T follicular helper cell (primary cell): Measurements from ENCODE around the gene ATG12.
"Not testable (repeated sequence)": the region's sequence is repeated elsewhere in the genome, so short reads cannot be mapped to it uniquely, and the experiment has no call there.

Source experiments
- DNase-seq: peaks from one replicate; pipeline ENCODE4 v3.0.0-alpha.2; 2020; ENCODE audit warnings: low read depth

Gene ATG12

DNA sequence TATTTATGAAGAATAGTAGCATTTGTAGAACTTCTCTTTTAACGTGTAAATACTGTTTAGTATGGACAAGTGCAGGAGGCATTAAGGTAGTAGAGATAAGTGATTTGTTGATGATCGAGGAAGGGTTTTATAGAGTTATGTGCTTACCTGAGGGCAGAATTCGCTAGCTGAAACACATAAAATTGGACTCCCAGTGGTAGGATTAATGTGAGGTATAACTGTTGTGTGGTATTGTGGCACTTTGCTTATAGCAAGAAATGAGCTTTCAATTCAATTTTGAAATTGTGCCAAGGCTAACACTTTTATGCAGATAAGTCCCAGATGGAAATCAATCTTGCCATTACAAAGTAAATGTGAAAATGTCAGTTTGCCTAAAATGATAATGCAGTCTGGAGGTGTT lies 1.6 kb upstream of the ATG12 start:
- DNase-seq, result no peak

- no peak for DNase-seq
These were observed 947 bp upstream of the ATG12 start for GRCh38 chr5:115842089-115842935.

- DNase-seq, result no peak
These were observed 492 bp downstream of the ATG12 start for GRCh38 chr5:115840873-115841272.

- DNase-seq, result no peak
These were observed 2.4 kb downstream of the ATG12 start for GRCh38 chr5:115838885-115839518.

GRCh38 chr5:115835481-115835880 lies 5.9 kb downstream of the ATG12 start:
- DNase-seq, result no peak

- DNase-seq, result no peak
These were observed 10.1 kb downstream of the ATG12 start for GRCh38 chr5:115831163-115831768.

DNA sequence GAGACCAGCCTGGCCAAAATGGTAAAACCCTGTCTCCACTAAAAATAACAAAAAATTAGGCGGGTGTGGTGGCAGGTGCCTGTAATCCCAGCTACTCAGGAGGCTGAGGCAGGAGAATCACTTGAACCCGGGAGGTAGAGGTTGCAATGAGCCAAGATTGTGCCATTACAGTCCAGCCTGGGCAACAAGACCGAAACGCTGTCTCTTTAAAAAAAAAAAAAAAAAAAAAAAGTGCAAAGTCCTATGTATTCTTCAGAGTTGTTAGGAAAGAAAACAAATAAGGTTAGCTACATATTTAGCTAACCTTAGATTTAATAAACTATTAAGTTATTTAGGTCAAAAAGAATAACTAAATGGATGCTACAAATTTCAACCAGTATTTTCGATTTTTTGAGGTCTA lies 11.5 kb downstream of the ATG12 start:
- no peak for DNase-seq

DNA sequence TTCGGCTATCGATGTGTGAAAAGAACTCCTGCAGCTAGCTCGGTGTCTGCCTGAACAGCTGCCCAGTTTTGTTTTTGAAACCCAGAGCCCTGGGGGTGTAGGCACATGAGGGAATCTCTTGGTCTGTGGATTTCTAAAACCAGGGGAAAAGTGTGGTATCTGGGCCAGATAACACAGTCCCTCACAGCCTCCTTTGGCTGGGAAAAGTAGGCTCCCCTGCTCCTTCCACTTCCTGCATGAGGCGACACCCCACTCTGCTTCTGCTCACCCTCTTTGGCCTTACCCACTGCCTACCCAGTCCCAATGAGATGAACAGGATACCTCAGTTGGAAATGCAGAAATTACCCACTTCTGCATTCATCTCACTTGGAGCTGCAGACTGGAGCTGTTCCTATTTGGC lies 15.4 kb downstream of the ATG12 start:
- no peak for DNase-seq

GRCh38 chr5:115824983-115825382 lies 16.4 kb downstream of the ATG12 start:
- not testable (repeated sequence) for DNase-seq

- DNase-seq, result no peak
These were observed 20.5 kb downstream of the ATG12 start for GRCh38 chr5:115820846-115821245.

DNA sequence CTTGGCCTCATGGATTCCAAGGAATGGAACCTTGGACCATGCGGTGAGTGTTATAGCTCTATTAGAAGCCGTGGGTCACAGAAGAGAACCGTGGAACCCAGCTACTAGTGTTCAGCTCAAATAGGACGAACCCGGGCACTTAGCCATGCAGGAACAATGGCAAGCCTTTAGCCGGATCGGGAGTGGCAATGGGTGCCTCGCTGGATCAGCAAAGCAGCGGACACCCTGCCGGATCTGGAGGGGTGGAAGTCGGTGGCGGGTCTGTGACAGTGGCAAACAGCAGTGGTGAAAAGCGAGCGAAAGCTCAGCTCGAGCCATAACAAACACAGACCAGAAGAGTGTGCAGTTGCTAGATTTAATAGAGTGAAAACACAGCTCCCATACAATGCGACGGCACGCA lies 22.5 kb downstream of the ATG12 start:
- no peak for DNase-seq

- DNase-seq, result no peak
These were observed 24.0 kb downstream of the ATG12 start for GRCh38 chr5:115817386-115817785.

- DNase-seq, result no peak
These were observed 24.9 kb downstream of the ATG12 start, which contains the start of gene CDO1 for GRCh38 chr5:115816226-115817081. TSS of gene CDO1 (minus strand) at chr5:115816659. CDS start at chr5:115816397, 262 bp downstream.

DNA sequence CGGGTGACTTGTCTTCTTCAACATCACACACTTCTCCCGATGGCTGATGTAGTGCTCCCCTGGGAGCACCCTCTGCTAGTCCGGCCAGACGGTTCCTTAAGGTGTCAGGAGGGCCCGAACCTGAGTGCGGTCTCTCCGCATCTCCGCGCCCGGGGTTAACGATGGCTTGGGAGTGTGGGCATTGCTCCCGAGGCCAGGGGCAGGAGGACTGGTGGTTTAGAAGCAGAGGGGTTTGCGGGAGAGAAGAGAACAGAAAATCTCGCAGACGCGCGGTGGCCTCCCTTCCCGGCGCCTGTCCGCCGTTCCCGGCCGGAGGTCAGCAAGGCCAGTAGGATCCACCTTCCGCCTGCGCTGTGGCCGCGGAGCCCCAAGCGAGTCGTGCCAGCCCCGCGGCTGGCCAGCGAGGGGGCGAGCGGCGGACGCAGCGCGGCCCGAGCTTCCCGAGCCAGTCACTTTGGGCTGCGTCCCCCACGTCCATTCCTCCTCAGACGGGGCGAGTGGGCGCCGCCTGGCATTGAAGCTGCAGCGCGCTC lies 25.6 kb downstream of the ATG12 start:
- no peak for DNase-seq

DNA sequence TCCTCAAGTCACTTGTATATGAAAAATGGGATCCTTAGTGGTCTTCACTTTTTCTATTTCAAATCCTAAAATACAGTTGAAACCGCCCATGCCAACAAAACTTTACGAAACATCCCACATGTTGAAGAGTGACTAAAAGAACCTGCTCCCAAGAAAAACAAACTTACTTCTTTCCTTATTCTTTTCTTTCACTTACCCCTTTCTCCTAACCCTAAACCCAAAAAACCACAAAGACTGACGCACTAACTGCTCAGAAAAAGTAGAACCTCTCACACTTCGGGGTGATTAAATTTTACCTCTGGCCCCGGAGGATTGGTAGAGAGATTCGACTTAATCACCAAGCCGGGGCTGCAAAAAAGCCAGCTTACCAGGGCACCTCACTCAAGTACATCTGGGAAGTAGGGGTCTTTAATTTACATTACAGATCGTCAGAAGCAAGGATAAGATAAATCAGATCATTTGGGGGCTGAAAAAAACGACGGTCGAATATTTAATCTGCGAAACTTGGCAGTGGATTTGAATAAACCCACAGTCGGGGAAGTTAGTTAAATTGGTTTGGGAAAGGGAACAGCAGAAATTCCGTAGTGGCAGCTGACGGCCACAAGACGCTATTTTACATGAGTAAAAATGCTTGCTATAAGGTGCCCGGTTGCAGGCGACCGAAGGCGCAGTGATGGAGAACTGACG lies 26.2 kb downstream of the ATG12 start:
- no peak for DNase-seq

- DNase-seq, result no peak
These were observed 27.6 kb downstream of the ATG12 start for GRCh38 chr5:115813719-115814118.

DNA sequence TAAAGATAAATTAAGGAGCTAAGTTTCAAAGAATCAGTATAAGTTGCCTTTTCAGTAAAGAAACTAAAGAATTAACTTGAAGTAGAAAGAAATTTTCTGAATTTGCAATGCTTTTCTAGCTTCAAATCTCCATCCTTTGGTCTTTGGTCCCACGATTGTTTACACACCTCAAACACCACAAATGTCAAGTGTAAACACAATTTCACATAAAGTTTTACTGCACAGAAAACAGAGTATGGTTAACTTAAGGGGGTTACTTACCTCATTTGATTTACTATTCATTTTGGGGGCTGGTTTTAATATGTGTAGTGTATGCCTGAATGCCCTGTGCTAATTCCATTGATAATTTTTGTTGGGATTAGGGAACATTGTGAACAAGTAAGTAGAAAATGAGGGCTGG lies 29.0 kb downstream of the ATG12 start:
- DNase-seq, result no peak

DNA sequence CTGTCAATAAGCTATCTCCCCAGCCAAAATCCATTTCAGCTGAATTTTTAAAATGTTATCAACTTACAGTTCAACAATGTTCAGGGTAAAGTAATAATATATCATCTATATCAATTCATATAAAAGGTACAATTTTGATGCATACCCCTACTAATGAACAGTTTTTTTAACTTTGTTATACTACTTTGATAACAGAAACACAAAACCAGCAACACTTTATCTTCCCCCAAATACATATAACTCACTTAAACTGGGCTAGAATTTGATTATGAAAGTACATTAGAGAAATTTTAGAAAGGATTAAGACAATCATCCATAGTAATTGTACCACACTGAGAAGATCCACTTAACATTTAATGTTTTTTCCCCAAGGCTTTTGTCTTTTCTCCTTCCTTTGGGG lies 30.0 kb downstream of the ATG12 start:
- DNase-seq, result no peak

GRCh38 chr5:115810761-115811160 lies 30.6 kb downstream of the ATG12 start:
- DNase-seq, result no peak

DNA sequence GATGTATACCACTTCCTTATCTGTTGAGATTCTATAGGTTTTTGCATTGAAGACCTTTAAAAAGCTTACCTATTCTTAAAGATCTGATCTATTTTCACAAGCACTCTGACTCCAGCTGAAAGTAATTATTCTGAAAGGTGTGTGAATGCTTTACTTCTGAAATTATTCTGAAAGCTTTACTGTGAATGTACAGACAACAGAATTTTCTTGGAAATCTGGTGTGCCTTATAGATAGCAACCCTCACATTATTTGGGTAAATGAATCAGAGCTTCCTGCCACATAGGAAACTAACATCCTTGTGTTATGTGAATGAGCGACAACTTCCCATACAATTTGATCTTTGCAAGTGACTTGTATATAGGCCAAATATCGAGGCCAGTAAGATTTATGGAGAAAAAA lies 31.4 kb downstream of the ATG12 start:
- DNase-seq, result no peak

DNA sequence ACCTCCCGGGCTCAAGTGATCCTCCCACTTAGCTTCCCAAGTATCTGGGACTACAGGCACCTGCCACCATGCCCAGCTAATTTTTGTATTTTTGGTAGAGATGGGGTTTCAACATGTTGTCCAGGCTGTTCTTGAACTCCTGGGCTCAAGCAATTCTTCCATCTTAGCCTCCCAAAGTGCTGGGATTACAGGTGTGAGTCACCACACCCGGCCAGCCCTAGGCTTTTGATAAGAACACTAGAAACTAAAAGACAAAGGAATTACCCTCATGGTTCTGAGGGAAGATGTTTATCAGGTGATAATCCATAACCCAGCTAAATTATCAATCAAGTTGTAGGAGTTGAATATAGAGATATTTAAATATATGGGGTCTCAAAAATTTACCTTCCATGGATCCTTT lies 33.3 kb downstream of the ATG12 start:
- not testable (repeated sequence) for DNase-seq
